ENCODE measurements around the gene FXYD1. TPM values are rescaled to one million over a fixed set of nuclear protein-coding genes. Genes with fewer than 3 reads are reported as not detected.
A peak's percentile ranks its signal among the peaks of the same experiment; 100 is the strongest.

The FXYD1 gene
- total and polyA plus RNA-seq, 4 donors: 18.7 to 146 (median 71.5) TPM

DNA sequence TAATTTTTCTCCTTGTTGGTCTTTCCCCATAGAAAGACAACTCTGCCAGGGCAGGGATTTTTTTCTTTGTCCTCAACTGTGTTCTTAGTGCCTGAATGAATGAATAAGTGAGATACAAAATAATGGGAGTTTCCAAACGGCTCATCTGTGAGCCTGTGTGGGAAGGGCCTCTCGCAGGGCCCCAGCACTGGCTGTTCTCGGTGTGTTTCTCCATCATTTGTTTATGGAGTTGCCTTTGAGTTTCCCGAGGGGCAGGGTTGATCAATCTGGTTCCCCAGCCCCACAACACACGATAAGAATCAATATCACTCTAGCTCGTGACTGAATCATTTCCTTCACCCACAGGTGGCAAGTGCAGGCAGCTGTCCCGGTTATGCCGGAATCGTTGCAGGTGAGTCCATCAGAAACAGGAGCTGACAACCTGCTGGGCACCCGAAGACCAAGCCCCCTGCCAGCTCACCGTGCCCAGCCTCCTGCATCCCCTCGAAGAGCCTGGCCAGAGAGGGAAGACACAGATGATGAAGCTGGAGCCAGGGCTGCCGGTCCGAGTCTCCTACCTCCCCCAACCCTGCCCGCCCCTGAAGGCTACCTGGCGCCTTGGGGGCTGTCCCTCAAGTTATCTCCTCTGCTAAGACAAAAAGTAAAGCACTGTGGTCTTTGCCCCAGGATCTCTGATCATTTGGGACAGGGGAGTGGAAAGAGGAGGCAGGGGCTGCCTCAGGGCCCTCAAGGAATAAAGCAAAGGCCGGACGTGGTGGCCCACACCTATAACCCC is 30.8 kb downstream of the FXYD1 start:
- no peak for DNase-seq (ENCODE audit: low spot score)
- Histone ChIP-seq H3K27me3 (ENCODE audit: control insufficient read depth in 4 of 4, insufficient read depth in 4 of 4, low read length in 3 of 4) (no peaks in the 10 kb centered on the region), H3K4me1 (ENCODE audit: control insufficient read depth in 4 of 4, insufficient read depth in 4 of 4, low read length in 3 of 4) (peaks cover 8 to 23% (median 16%) of the 10 kb centered on the region in 4 donors), H3K36me3 (ENCODE audit: control insufficient read depth in 4 of 4, insufficient read depth in 3 of 4, low read depth in 1 of 4, low read length in 3 of 4) (peaks cover 0 to 5% (median 3%) of the 10 kb centered on the region in 4 donors), H3K9ac (ENCODE audit: low read depth in 1 of 2, low read length in 2 of 2) (no peak overlapping the region), H3K9me3 (ENCODE audit: control insufficient read depth in 4 of 4, low read length in 3 of 4) (peaks cover 0 to 4% (median 2%) of the 10 kb centered on the region in 4 donors), H3K27ac (ENCODE audit: low read depth in 1 of 2, low read length in 2 of 2) (no peak overlapping the region), H3K4me3 (ENCODE audit: low read depth in 1 of 3, low read length in 3 of 3) (no peak overlapping the region)
- 62% methylated on average over 18 of the region's 18 CpGs for WGBS
- TF ChIP-seq GABPA (IDR thresholded peaks at IDR 0.05 in 1 of 2, conservative IDR thresholded peaks at IDR 0.05 in 1 of 2) (no peak), HNF4A (conservative IDR thresholded peaks at IDR 0.05) (peak in 1 of 2 donors; percentile 5), CTCF (IDR thresholded peaks at IDR 0.05; ENCODE audit: low read depth, low read length, missing input control) (no peak), RXRA (IDR thresholded peaks at IDR 0.05) (peak; percentile 9 to 25), ZBTB33 (IDR thresholded peaks at IDR 0.05) (no peak), SP1 (IDR thresholded peaks at IDR 0.05) (no peak), FOXA2 (IDR thresholded peaks at IDR 0.05) (no peak), ATF3 (IDR thresholded peaks at IDR 0.05) (no peak)
- TF ChIP-seq, protein P1, sequence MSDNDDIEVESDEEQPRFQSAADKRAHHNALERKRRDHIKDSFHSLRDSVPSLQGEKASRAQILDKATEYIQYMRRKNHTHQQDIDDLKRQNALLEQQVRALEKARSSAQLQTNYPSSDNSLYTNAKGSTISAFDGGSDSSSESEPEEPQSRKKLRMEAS (IDR thresholded peaks at IDR 0.05): no peak
- TF ChIP-seq, protein P2, sequence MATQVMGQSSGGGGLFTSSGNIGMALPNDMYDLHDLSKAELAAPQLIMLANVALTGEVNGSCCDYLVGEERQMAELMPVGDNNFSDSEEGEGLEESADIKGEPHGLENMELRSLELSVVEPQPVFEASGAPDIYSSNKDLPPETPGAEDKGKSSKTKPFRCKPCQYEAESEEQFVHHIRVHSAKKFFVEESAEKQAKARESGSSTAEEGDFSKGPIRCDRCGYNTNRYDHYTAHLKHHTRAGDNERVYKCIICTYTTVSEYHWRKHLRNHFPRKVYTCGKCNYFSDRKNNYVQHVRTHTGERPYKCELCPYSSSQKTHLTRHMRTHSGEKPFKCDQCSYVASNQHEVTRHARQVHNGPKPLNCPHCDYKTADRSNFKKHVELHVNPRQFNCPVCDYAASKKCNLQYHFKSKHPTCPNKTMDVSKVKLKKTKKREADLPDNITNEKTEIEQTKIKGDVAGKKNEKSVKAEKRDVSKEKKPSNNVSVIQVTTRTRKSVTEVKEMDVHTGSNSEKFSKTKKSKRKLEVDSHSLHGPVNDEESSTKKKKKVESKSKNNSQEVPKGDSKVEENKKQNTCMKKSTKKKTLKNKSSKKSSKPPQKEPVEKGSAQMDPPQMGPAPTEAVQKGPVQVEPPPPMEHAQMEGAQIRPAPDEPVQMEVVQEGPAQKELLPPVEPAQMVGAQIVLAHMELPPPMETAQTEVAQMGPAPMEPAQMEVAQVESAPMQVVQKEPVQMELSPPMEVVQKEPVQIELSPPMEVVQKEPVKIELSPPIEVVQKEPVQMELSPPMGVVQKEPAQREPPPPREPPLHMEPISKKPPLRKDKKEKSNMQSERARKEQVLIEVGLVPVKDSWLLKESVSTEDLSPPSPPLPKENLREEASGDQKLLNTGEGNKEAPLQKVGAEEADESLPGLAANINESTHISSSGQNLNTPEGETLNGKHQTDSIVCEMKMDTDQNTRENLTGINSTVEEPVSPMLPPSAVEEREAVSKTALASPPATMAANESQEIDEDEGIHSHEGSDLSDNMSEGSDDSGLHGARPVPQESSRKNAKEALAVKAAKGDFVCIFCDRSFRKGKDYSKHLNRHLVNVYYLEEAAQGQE (IDR thresholded peaks at IDR 0.05): no peak

- Histone ChIP-seq H3K27ac (ENCODE audit: low read depth in 1 of 2, low read length in 2 of 2) (peak overlapping the region; percentile 78 to 89), H3K4me1 (ENCODE audit: control insufficient read depth in 4 of 4, insufficient read depth in 4 of 4, low read length in 3 of 4) (peaks cover 8 to 23% (median 16%) of the 10 kb centered on the region in 4 donors), H3K9me3 (ENCODE audit: control insufficient read depth in 4 of 4, low read length in 3 of 4) (peaks cover 0 to 4% (median under 1%) of the 10 kb centered on the region in 4 donors), H3K36me3 (ENCODE audit: control insufficient read depth in 4 of 4, insufficient read depth in 3 of 4, low read depth in 1 of 4, low read length in 3 of 4) (peaks cover 0 to 5% (median 3%) of the 10 kb centered on the region in 4 donors), H3K9ac (ENCODE audit: low read depth in 1 of 2, low read length in 2 of 2) (no peak overlapping the region), H3K27me3 (ENCODE audit: control insufficient read depth in 4 of 4, insufficient read depth in 4 of 4, low read length in 3 of 4) (no peaks in the 10 kb centered on the region), H3K4me3 (ENCODE audit: low read depth in 1 of 3, low read length in 3 of 3) (no peak overlapping the region)
- DNase-seq (ENCODE audit: low spot score): no peak
- WGBS: 48% methylated on average over 7 of the region's 7 CpGs
- peak; percentile 34 for TF ChIP-seq HNF4G (IDR thresholded peaks at IDR 0.05)
- peak; percentile 34 for TF ChIP-seq YY1 (IDR thresholded peaks at IDR 0.05)
- TF ChIP-seq HNF4A (conservative IDR thresholded peaks at IDR 0.05): peak; percentile 87 to 88
- no peak for TF ChIP-seq NR2F2 (IDR thresholded peaks at IDR 0.05)
- TF ChIP-seq, protein P1 (IDR thresholded peaks at IDR 0.05): no peak
- peak; percentile 52 for TF ChIP-seq SP1 (IDR thresholded peaks at IDR 0.05)
- no peak for TF ChIP-seq FOXA1 (IDR thresholded peaks at IDR 0.05)
- TF ChIP-seq GABPA (IDR thresholded peaks at IDR 0.05 in 1 of 2, conservative IDR thresholded peaks at IDR 0.05 in 1 of 2): peak in 1 of 2 donors; percentile 60
- TF ChIP-seq ZBTB33 (IDR thresholded peaks at IDR 0.05): no peak
- TF ChIP-seq TAF1 (conservative IDR thresholded peaks at IDR 0.05): no peak
- peak; percentile 32 to 42 for TF ChIP-seq RAD21 (IDR thresholded peaks at IDR 0.05)
- no peak for TF ChIP-seq ATF3 (IDR thresholded peaks at IDR 0.05)
Observed at GRCh38 chr19:35170359-35171061, 31.9 kb downstream of the FXYD1 start.
